Endodermal cell (in vitro differentiated cells): ENCODE measurements around the gene INTS6L. TPM values are rescaled to one million over a fixed set of nuclear protein-coding genes. Genes with fewer than 3 reads are reported as not detected.

ENCODE experiments used
- DNase-seq: peaks from one replicate; pipeline ENCODE4 v3.0.0-alpha.2; 2017
- H3K27ac ChIP-seq: 2 replicates; pipeline ENCODE4 v1.5.1; 2013; ENCODE audit warnings: mild to moderate bottlenecking, low read depth, low read length, moderate library complexity
- H3K27me3 ChIP-seq: 2 replicates; pipeline ENCODE4 v1.6.1; 2013; ENCODE audit warnings: mild to moderate bottlenecking, low read length, moderate library complexity; ENCODE audit not compliant: insufficient read depth, control insufficient read depth, poor library complexity, severe bottlenecking
- H3K36me3 ChIP-seq: 2 replicates; pipeline ENCODE4 v1.7.0; 2013; ENCODE audit warnings: mild to moderate bottlenecking, low read length, moderate library complexity; ENCODE audit not compliant: control insufficient read depth, insufficient read depth
- H3K4me1 ChIP-seq: one replicate; pipeline ENCODE4 v1.7.0; 2013; ENCODE audit warnings: low read length; ENCODE audit not compliant: control insufficient read depth, insufficient read depth
- H3K4me3 ChIP-seq: 2 replicates; pipeline ENCODE4 v1.5.1; 2013; ENCODE audit warnings: mild to moderate bottlenecking, low read length, moderate library complexity
- H3K9ac ChIP-seq: 2 replicates; pipeline ENCODE4 v1.6.1; 2013; ENCODE audit warnings: mild to moderate bottlenecking, low read length, moderate library complexity; ENCODE audit not compliant: poor library complexity, severe bottlenecking; ENCODE audit errors: extremely low read depth
- H3K9me3 ChIP-seq: 2 replicates; pipeline ENCODE4 v1.6.1; 2013; ENCODE audit warnings: mild to moderate bottlenecking, low read length, moderate library complexity; ENCODE audit not compliant: control insufficient read depth
- H3K27ac Mint-ChIP-seq: 2 replicates; pipeline ENCODE4 v1.8.0; 2020; ENCODE audit warnings: mixed read lengths
- H3K27me3 Mint-ChIP-seq: 2 replicates; pipeline ENCODE4 v1.8.0; 2021; ENCODE audit warnings: mild to moderate bottlenecking, mixed read lengths; ENCODE audit not compliant: insufficient read depth
- H3K36me3 Mint-ChIP-seq: 2 replicates; pipeline ENCODE4 v1.8.0; 2020; ENCODE audit warnings: low read depth, mixed read lengths
- H3K4me1 Mint-ChIP-seq: 2 replicates; pipeline ENCODE4 v1.8.0; 2020; ENCODE audit warnings: mixed read lengths
- H3K4me3 Mint-ChIP-seq: 2 replicates; pipeline ENCODE4 v1.8.0; 2020; ENCODE audit warnings: mild to moderate bottlenecking, moderate library complexity, mixed read lengths
- H3K9me3 Mint-ChIP-seq: 2 replicates; pipeline ENCODE4 v1.8.0; 2020; ENCODE audit warnings: mild to moderate bottlenecking, mixed read lengths
- WGBS, 2 experiments: methylation state at CpG; one replicate each; pipeline versions ENCODE4 v1.1.5 to v1.1.7; 2013; ENCODE audit warnings: missing lambda C conversion rate in 2 of 2, mixed read lengths in 1 of 2; ENCODE audit not compliant: insufficient coverage in 1 of 2, insufficient read length in 1 of 2; 5-methylcytosine and 5-hydroxymethylcytosine counted together
- total RNA-seq, 2 donors: library from RNA; stranded (reverse); fragmentation: NEBNext Ultra II Directional in 1 of 2; extraction: Animal tissue kit (Norgen Biotek cat#: 25700) in 1 of 2; gene quantifications; 2 replicates in 1 of 2; 3 replicates in 1 of 2; pipeline ENCODE4 v1.2.1, GENCODE V29; 2021
- TF ChIP-seq, protein P1 (sequence below): fragments of 200-600 bp; sonication (generic); conservative IDR thresholded peaks from 2 replicates; pipeline ENCODE4 v1.5.0; 2021; ENCODE audit warnings: antibody characterized with exemption, mild to moderate bottlenecking

INTS6L gene
- total RNA-seq, 2 donors from 2014 or later: 7.3 to 9.1 TPM

DNA sequence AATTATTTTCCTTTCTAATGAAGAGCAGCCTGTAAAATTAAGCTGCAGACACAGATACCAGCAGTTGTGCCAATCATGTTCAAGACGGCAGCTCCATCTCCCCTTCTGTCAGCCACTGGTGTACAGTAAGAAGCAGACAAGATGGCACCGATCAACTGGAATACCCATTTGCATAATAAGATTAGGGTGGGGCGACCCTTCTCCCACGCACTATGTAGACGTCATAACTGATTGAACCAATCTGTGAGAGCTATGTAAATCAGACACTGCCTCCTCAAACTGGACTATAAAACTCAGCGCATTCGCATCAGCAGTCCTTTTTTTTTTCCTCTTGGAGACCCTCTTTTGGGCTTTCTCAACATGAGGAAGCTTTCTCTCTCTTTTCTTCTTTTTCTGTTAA, 40.4 kb upstream of the INTS6L start:
- TF ChIP-seq, protein P1, sequence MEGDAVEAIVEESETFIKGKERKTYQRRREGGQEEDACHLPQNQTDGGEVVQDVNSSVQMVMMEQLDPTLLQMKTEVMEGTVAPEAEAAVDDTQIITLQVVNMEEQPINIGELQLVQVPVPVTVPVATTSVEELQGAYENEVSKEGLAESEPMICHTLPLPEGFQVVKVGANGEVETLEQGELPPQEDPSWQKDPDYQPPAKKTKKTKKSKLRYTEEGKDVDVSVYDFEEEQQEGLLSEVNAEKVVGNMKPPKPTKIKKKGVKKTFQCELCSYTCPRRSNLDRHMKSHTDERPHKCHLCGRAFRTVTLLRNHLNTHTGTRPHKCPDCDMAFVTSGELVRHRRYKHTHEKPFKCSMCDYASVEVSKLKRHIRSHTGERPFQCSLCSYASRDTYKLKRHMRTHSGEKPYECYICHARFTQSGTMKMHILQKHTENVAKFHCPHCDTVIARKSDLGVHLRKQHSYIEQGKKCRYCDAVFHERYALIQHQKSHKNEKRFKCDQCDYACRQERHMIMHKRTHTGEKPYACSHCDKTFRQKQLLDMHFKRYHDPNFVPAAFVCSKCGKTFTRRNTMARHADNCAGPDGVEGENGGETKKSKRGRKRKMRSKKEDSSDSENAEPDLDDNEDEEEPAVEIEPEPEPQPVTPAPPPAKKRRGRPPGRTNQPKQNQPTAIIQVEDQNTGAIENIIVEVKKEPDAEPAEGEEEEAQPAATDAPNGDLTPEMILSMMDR: no peak
- peaks cover 25% of the 10 kb centered on the region for H3K9me3 Mint-ChIP-seq
- 88 to 100% methylated on average over 4 to 7 of the region's 7 CpGs for WGBS, 2 experiments

DNA sequence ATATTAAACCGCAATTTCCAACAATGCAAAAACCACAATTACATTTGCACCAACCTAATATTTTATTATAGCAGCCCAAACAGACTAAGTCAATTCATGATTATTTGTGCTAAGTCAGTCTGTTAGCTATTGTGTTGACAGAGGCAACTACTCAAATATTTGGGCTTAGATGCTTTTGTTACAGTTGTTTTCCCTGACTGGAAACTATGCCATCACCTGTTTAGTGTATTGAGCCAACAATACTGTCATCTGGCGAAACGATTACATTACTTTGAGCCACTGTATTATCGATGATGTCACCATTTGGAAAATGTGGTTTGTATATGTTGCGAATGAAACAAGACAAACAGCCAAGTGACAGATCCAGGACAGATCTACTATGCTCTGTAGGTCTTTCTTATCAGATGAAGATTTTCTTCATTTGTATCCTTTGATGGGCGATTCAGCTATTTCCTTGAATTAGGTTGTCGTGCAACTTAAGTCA, 38.7 kb upstream of the INTS6L start:
- no peak overlapping the region for H3K4me3 ChIP-seq
- H3K27ac ChIP-seq: no peak overlapping the region
- no peaks in the 10 kb centered on the region for H3K36me3 ChIP-seq
- no peaks in the 10 kb centered on the region for H3K27me3 ChIP-seq
- Mint-ChIP-seq H3K4me1 (no peaks in the 10 kb centered on the region), H3K27me3 (no peaks in the 10 kb centered on the region), H3K4me3 (no peak overlapping the region), H3K36me3 (no peaks in the 10 kb centered on the region), H3K27ac (no peak overlapping the region), H3K9me3 (peaks cover 25% of the 10 kb centered on the region)
- H3K9me3 ChIP-seq: no peaks in the 10 kb centered on the region
- no peak for DNase-seq
- WGBS, 2 experiments: 92 to 94% methylated on average over 4 to 6 of the region's 7 CpGs
- no peaks in the 10 kb centered on the region for H3K4me1 ChIP-seq
- no peak overlapping the region for H3K9ac ChIP-seq
- TF ChIP-seq, protein P1: no peak

More for the DNA sequence above, 40.4 kb upstream of the INTS6L start:
- no peaks in the 10 kb centered on the region for H3K4me1 Mint-ChIP-seq
- no peaks in the 10 kb centered on the region for H3K9me3 ChIP-seq
- H3K9ac ChIP-seq: no peak overlapping the region
- H3K27ac Mint-ChIP-seq: no peak overlapping the region
- no peak overlapping the region for H3K4me3 Mint-ChIP-seq
- no peaks in the 10 kb centered on the region for H3K27me3 ChIP-seq
- DNase-seq: no peak
- H3K27ac ChIP-seq: no peak overlapping the region
- no peaks in the 10 kb centered on the region for H3K36me3 Mint-ChIP-seq
- no peaks in the 10 kb centered on the region for H3K36me3 ChIP-seq
- H3K4me3 ChIP-seq: no peak overlapping the region
- H3K4me1 ChIP-seq: no peaks in the 10 kb centered on the region
- no peaks in the 10 kb centered on the region for H3K27me3 Mint-ChIP-seq

DNA sequence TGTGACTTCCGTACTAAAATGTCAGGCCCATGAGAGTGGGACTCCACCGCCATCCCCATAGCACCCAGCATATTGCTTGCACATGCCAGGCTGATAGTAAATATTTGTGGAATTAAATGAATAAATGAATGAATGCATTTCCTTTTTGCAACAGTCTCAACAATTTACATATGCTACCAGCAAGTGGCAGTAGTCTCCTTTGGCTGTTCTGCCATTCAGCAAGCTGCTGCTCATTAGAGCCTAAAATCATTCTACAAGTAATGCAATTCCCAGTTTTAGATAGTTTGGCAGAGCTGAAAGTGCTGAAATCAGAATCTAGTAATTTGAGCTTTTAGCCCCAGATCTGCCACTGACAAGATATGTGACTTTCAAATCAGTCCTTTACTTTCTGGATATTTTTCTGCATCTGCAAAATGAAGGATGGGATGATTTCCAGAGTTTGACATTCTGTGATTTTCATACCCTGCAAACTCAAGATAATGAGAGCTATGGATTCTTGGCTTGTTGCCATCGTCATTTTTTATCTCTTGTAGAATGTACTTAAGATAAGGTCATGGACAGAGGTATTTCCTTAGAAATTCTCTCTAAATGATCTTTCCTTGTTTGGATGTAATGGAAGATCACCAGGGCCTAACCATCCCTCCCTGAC, 35.7 kb upstream of the INTS6L start:
- no peak overlapping the region for H3K27ac ChIP-seq
- WGBS, 2 experiments: 43% methylated on average over 1 of the region's 3 CpGs; no CpG with 5 or more reads in 1 of the 2 experiments
- H3K4me1 ChIP-seq: no peaks in the 10 kb centered on the region
- Mint-ChIP-seq H3K36me3 (no peaks in the 10 kb centered on the region), H3K27ac (no peak overlapping the region), H3K9me3 (peaks cover 28% of the 10 kb centered on the region), H3K4me1 (no peaks in the 10 kb centered on the region), H3K4me3 (no peak overlapping the region), H3K27me3 (no peaks in the 10 kb centered on the region)
- no peak for DNase-seq
- no peaks in the 10 kb centered on the region for H3K27me3 ChIP-seq
- no peak overlapping the region for H3K9ac ChIP-seq
- no peak overlapping the region for H3K4me3 ChIP-seq
- TF ChIP-seq, protein P1: peak; percentile 70
- no peaks in the 10 kb centered on the region for H3K9me3 ChIP-seq
- H3K36me3 ChIP-seq: no peaks in the 10 kb centered on the region
